A549 (cell line): ENCODE data around the gene SPEM1. TPM values are rescaled to one million over a fixed set of nuclear protein-coding genes. Genes with fewer than 3 reads are reported as not detected.
A peak's percentile ranks its signal among the peaks of the same experiment; 100 is the strongest.

ENCODE experiments used
- ATAC-seq, 2 experiments: fragments of 200-7000 bp in 1 of 2; fragments of >200 bp in 1 of 2; cut with Nextera tagmentation in 1 of 2; cut with Tn5 transposase in 1 of 2; 3 replicates each; pipeline versions ENCODE4 v1.8.0 to v1.9.1; 2018 to 2020; ENCODE audit warnings: mild to moderate bottlenecking in 1 of 2, moderate library complexity in 1 of 2
- CTCF ChIA-PET: fragments of 300-600 bp; sonication (Branson Sonifier 250); formaldehyde crosslinking; extraction: SDS; loops from one replicate; lab custom pipeline; 2021; ENCODE audit warnings: antibody characterized with exemption, inconsistent platforms; lab: Yijun Ruan, JAX
- POLR2A ChIA-PET: fragments of 350-600 bp; formaldehyde crosslinking; extraction: SDS; loops from one replicate; lab custom pipeline; 2021; ENCODE audit warnings: antibody characterized with exemption, inconsistent platforms; lab: Yijun Ruan, JAX
- DNase-seq, 2 experiments: peaks; one replicate each; pipeline versions ENCODE4 v3.0.0 to v3.0.0-alpha.2; 2011 to 2016; ENCODE audit warnings: low read depth in 1 of 2, low spot score in 1 of 2
- FAIRE-seq: peaks from 2 replicates; lab custom pipeline; 2011; peaks lifted over from hg19 to GRCh38; lab: Jason Lieb, UNC
- H3K27ac ChIP-seq, 2 experiments: fragments of >200 bp; sonication (Bioruptor Twin); formaldehyde crosslinking; 3 replicates each; pipeline ENCODE4 v1.5.1; 2016 to 2017
- H3K4me1 ChIP-seq: fragments of >200 bp; sonication (Bioruptor Twin); formaldehyde crosslinking; 3 replicates; pipeline ENCODE4 v1.6.1; 2016
- H3K4me2 ChIP-seq: fragments of >200 bp; sonication (Bioruptor Twin); formaldehyde crosslinking; 3 replicates; pipeline ENCODE4 v1.6.1; 2016
- H3K4me3 ChIP-seq: fragments of >200 bp; sonication (Bioruptor Twin); formaldehyde crosslinking; 3 replicates; pipeline ENCODE4 v1.5.1; 2016
- H3K9me3 ChIP-seq: fragments of >200 bp; sonication (Bioruptor Twin); formaldehyde crosslinking; 3 replicates; pipeline ENCODE4 v1.6.1; 2016
- BHLHE40 ChIP-seq: IDR thresholded peaks from 2 replicates; pipeline ENCODE4 v1.6.1; 2012; ENCODE audit warnings: low read depth, low read length, inconsistent platforms
- CBX8 ChIP-seq: fragments of 200-600 bp; sonication (generic); IDR thresholded peaks from 2 replicates; pipeline ENCODE4 v1.6.1; 2016
- CHD2 ChIP-seq: fragments of 150-350 bp; IDR thresholded peaks from 2 replicates; pipeline ENCODE4 v1.6.1; 2014; ENCODE audit warnings: low read length; ENCODE audit not compliant: partially characterized antibody
- CHD4 ChIP-seq: fragments of 200-600 bp; sonication (generic); IDR thresholded peaks from 2 replicates; pipeline ENCODE4 v1.6.1; 2016; ENCODE audit warnings: antibody characterized with exemption, mild to moderate bottlenecking, borderline replicate concordance
- EHF ChIP-seq: fragments of 250-450 bp; sonication (Bioruptor Pico); IDR thresholded peaks from 2 replicates; pipeline ENCODE4 v1.5.0; 2020; ENCODE audit warnings: mild to moderate bottlenecking
- EHMT2 ChIP-seq: fragments of 200-600 bp; sonication (generic); IDR thresholded peaks from 2 replicates; pipeline ENCODE4 v1.6.1; 2016; ENCODE audit warnings: antibody characterized with exemption, low read depth, mild to moderate bottlenecking, moderate library complexity
- EP300 ChIP-seq, 2 experiments: fragments of >200 bp; sonication (Bioruptor Twin); formaldehyde crosslinking; IDR thresholded peaks; 2 replicates in 1 of 2; 3 replicates in 1 of 2; pipeline ENCODE4 v1.6.1; 2016 to 2017
- ESRRA ChIP-seq: fragments of 150-350 bp; IDR thresholded peaks from 2 replicates; pipeline ENCODE4 v1.6.1; 2014; ENCODE audit warnings: mild to moderate bottlenecking, low read length, borderline replicate concordance
- FOSB ChIP-seq: fragments of 250-450 bp; sonication (Bioruptor Pico); IDR thresholded peaks from 2 replicates; pipeline ENCODE4 v1.5.0; 2020; ENCODE audit warnings: mild to moderate bottlenecking, moderate library complexity
- HEYL ChIP-seq: fragments of 250-450 bp; sonication (Bioruptor Pico); IDR thresholded peaks from 2 replicates; pipeline ENCODE4 v1.8.0; 2021; ENCODE audit warnings: mild to moderate bottlenecking, moderate library complexity
- JUN ChIP-seq, 2 experiments: fragments of >200 bp; sonication (Bioruptor Twin); formaldehyde crosslinking; IDR thresholded peaks; 2 replicates in 1 of 2; 3 replicates in 1 of 2; pipeline ENCODE4 v1.6.1; 2016 to 2017
- KDM1A ChIP-seq: fragments of 200-600 bp; sonication (generic); IDR thresholded peaks from 2 replicates; pipeline ENCODE4 v1.6.1; 2016; ENCODE audit warnings: low read depth, mild to moderate bottlenecking
- KDM5A ChIP-seq: fragments of 200-600 bp; sonication (generic); IDR thresholded peaks from 2 replicates; pipeline ENCODE4 v1.6.1; 2016; ENCODE audit warnings: antibody characterized with exemption, mild to moderate bottlenecking
- MAZ ChIP-seq: fragments of 150-350 bp; IDR thresholded peaks from 2 replicates; pipeline ENCODE4 v1.6.1; 2014; ENCODE audit warnings: antibody characterized with exemption, low read depth, low read length, borderline replicate concordance
- NFE2L2 ChIP-seq: fragments of 150-350 bp; conservative IDR thresholded peaks from 2 replicates; pipeline ENCODE4 v1.6.1; 2014; ENCODE audit warnings: low read length
- NR3C1 ChIP-seq: fragments of >200 bp; sonication (Bioruptor Twin); formaldehyde crosslinking; IDR thresholded peaks from 3 replicates; pipeline ENCODE4 v1.6.1; 2017
- POLR2AphosphoS2 ChIP-seq: conservative IDR thresholded peaks from 2 replicates; pipeline ENCODE4 v1.6.1; 2012; ENCODE audit warnings: low read length, improper control_type of control experiment, inconsistent platforms
- RCOR1 ChIP-seq: fragments of 150-350 bp; IDR thresholded peaks from 2 replicates; pipeline ENCODE4 v1.6.1; 2014; ENCODE audit warnings: antibody characterized with exemption, low read length, low read depth
- RNF2 ChIP-seq: fragments of 200-600 bp; sonication (generic); IDR thresholded peaks from 2 replicates; pipeline ENCODE4 v1.6.1; 2016; ENCODE audit warnings: low read depth, mild to moderate bottlenecking, antibody characterized with exemption, moderate library complexity, borderline replicate concordance
- SMC3 ChIP-seq: fragments of >200 bp; sonication (Bioruptor Twin); formaldehyde crosslinking; IDR thresholded peaks from 3 replicates; pipeline ENCODE4 v1.6.1; 2018; ENCODE audit warnings: inconsistent platforms
- TP53 ChIP-seq: fragments of 250-450 bp; sonication (Bioruptor Pico); IDR thresholded peaks from 2 replicates; pipeline ENCODE4 v1.5.0; 2021; ENCODE audit warnings: mild to moderate bottlenecking, moderate library complexity
- ZNF302 ChIP-seq: fragments of 250-450 bp; sonication (Bioruptor Pico); IDR thresholded peaks from 2 replicates; pipeline ENCODE4 v1.9.0; 2021; ENCODE audit warnings: inconsistent platforms, mild to moderate bottlenecking, moderate library complexity
- WGBS: methylation state at CpG from one replicate; pipeline ENCODE4 v1.1.6; 2017; ENCODE audit errors: missing lambda C conversion rate; 5-methylcytosine and 5-hydroxymethylcytosine counted together
- polyA plus RNA-seq, 4 experiments: library from polyadenylated mRNA; depleted of rRNA in 3 of 4; stranded (reverse); fragments of >200 nt; fragmentation: RNase III in 1 of 4; extraction: RNeasy Plus Mini Kit Qiagen cat#74134 plus additional on column Dnase treatment in 1 of 4; gene quantifications; 2 replicates in 3 of 4; 3 replicates in 1 of 4; pipeline ENCODE4 v1.2.3, GENCODE V29; 2011 to 2017
- TF ChIP-seq, protein P1 (sequence below): fragments of >200 bp; sonication (Bioruptor Twin); formaldehyde crosslinking; IDR thresholded peaks from 3 replicates; pipeline ENCODE4 v1.6.1; 2016
- TF ChIP-seq, protein P2 (sequence below): fragments of 250-450 bp; sonication (Bioruptor Pico); IDR thresholded peaks from 2 replicates; pipeline ENCODE4 v1.5.0; 2020; ENCODE audit warnings: low read depth, mild to moderate bottlenecking, moderate library complexity
- TF ChIP-seq, protein P3 (sequence below): fragments of 200-600 bp; sonication (generic); IDR thresholded peaks from 2 replicates; pipeline ENCODE4 v1.6.1; 2016; ENCODE audit warnings: antibody characterized with exemption, mild to moderate bottlenecking, moderate library complexity
- TF ChIP-seq, protein P4 (sequence below): fragments of 150-350 bp; IDR thresholded peaks from 2 replicates; pipeline ENCODE4 v1.6.1; 2014; ENCODE audit warnings: low read depth, mild to moderate bottlenecking, low read length
- TF ChIP-seq, protein P5 (sequence below): fragments of >200 bp; sonication (Bioruptor Twin); formaldehyde crosslinking; IDR thresholded peaks from 3 replicates; pipeline ENCODE4 v1.5.1; 2016
- TF ChIP-seq, protein P6 (sequence below): IDR thresholded peaks from 2 replicates; pipeline ENCODE4 v1.6.1; 2012; ENCODE audit warnings: low read depth, borderline replicate concordance
- TF ChIP-seq, protein P7 (sequence below): fragments of >200 bp; sonication (Bioruptor Twin); formaldehyde crosslinking; IDR thresholded peaks from 2 replicates; pipeline ENCODE4 v1.6.1; 2016

Gene SPEM1
- polyA plus RNA-seq, 2 of the 4 experiments (the other 2 are of a cell fraction), result 0.09 TPM; not detected in 1

DNA sequence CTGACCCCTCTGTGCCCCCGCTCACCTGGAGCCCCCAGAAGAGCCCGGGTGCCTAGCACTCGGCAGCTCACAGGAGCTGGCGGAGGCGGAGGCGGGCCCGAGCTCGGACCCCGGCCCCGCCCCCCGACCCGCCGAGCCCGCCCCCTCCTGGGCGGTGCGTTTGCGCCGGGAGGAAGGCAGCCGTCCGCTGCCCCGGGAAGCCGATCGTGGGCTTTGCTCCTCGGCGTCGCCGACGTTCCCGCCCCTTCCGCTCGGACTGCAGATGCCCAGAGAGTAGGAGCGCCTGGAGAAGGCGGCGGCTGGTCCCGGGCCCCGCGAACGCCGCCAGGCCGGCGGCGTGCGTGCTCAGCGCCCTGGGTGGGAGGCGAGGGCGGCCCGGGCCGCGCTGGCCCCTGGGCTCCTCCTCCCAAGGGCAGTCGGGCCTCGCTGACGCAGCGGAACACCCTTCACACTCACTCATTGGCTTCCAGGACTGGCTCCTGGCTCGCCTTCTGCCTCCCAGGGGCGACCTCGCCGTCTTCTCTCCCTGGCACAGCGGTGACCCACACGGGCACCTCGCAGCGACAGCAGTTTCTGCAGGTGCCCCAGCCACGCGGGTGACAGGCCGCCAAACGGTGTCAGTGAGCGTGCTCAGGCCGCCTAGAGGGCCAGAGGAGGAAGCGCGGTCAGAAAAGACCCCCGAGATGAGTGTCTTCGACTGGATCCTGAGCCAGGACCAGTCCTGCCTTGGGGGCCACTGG lies 25.5 kb upstream of the SPEM1 start, which contains the start of gene PLSCR3:
Gene PLSCR3 (minus strand): TSS at position 74 of the 740 bp plus-strand sequence. CDS start 415 bp downstream, outside the sequence.
- peak; percentile 72 for FAIRE-seq
- WGBS, result 2% methylated on average over 39 of the region's 71 CpGs
- Histone ChIP-seq H3K9me3 (no peaks in the 10 kb centered on the region), H3K4me3 (peak within 1 kb of the TSS; percentile 71), H3K4me2 (peak within 1 kb of the TSS; percentile 88), H3K27ac (peak within 1 kb of the TSS; percentile 83 to 92), H3K4me1 (peaks cover 10% of the 10 kb centered on the region; the same call in 1 of the 3 replicates)
- ChIA-PET CTCF (interaction anchor here (0.7 to 17.1 kb wide), 7 partner anchors 8 to 166 kb away, joined by 3 to 139 read pairs (median 6); partner anchors contain the start of genes KCTD11, TMEM102, TMEM256 and TMEM95), POLR2A (interaction anchor here (0.6 to 2.9 kb wide), 12 partner anchors 9 to 166 kb away, joined by 3 to 26 read pairs (median 4); partner anchors contain the start of genes KCTD11, NEURL4, POLR2A and TMEM102)
- peak; percentile 90 to 91 for ATAC-seq
- peak; percentile 83 to 91 for DNase-seq
- TF ChIP-seq EHF (CRISPR knock-in tag) (peak; percentile 63; the same call in 1 of the 2 replicates), MAZ (no peak), FOSB (CRISPR knock-in tag) (no peak), NFE2L2 (no peak), EP300 (IDR thresholded peaks at IDR 0.05) (no peak), ZNF302 (no peak), RNF2 (no peak), CHD4 (no peak), JUN (IDR thresholded peaks at IDR 0.05) (peak; percentile 87 to 93; a peak in 4 of 5 replicates), CBX8 (no peak), NR3C1 (no peak), SMC3 (no peak), HEYL (CRISPR knock-in tag) (no peak), TP53 (CRISPR knock-in tag) (0 out of 2 replicates have a peak, but pooled peaks have one; percentile 46), POLR2AphosphoS2 (no peak), RCOR1 (no peak), EHMT2 (no peak), CHD2 (no peak), ESRRA (no peak), BHLHE40 (no peak), KDM5A (no peak), KDM1A (no peak)
- TF ChIP-seq, protein P1, sequence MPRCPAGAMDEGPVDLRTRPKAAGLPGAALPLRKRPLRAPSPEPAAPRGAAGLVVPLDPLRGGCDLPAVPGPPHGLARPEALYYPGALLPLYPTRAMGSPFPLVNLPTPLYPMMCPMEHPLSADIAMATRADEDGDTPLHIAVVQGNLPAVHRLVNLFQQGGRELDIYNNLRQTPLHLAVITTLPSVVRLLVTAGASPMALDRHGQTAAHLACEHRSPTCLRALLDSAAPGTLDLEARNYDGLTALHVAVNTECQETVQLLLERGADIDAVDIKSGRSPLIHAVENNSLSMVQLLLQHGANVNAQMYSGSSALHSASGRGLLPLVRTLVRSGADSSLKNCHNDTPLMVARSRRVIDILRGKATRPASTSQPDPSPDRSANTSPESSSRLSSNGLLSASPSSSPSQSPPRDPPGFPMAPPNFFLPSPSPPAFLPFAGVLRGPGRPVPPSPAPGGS, result peak; percentile 97
- TF ChIP-seq, protein P2, sequence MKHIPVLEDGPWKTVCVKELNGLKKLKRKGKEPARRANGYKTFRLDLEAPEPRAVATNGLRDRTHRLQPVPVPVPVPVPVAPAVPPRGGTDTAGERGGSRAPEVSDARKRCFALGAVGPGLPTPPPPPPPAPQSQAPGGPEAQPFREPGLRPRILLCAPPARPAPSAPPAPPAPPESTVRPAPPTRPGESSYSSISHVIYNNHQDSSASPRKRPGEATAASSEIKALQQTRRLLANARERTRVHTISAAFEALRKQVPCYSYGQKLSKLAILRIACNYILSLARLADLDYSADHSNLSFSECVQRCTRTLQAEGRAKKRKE (CRISPR knock-in tag), result 0 out of 2 replicates have a peak, but pooled peaks have one; percentile 48
- TF ChIP-seq, protein P3, sequence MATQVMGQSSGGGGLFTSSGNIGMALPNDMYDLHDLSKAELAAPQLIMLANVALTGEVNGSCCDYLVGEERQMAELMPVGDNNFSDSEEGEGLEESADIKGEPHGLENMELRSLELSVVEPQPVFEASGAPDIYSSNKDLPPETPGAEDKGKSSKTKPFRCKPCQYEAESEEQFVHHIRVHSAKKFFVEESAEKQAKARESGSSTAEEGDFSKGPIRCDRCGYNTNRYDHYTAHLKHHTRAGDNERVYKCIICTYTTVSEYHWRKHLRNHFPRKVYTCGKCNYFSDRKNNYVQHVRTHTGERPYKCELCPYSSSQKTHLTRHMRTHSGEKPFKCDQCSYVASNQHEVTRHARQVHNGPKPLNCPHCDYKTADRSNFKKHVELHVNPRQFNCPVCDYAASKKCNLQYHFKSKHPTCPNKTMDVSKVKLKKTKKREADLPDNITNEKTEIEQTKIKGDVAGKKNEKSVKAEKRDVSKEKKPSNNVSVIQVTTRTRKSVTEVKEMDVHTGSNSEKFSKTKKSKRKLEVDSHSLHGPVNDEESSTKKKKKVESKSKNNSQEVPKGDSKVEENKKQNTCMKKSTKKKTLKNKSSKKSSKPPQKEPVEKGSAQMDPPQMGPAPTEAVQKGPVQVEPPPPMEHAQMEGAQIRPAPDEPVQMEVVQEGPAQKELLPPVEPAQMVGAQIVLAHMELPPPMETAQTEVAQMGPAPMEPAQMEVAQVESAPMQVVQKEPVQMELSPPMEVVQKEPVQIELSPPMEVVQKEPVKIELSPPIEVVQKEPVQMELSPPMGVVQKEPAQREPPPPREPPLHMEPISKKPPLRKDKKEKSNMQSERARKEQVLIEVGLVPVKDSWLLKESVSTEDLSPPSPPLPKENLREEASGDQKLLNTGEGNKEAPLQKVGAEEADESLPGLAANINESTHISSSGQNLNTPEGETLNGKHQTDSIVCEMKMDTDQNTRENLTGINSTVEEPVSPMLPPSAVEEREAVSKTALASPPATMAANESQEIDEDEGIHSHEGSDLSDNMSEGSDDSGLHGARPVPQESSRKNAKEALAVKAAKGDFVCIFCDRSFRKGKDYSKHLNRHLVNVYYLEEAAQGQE, result no peak
- TF ChIP-seq, protein P4, sequence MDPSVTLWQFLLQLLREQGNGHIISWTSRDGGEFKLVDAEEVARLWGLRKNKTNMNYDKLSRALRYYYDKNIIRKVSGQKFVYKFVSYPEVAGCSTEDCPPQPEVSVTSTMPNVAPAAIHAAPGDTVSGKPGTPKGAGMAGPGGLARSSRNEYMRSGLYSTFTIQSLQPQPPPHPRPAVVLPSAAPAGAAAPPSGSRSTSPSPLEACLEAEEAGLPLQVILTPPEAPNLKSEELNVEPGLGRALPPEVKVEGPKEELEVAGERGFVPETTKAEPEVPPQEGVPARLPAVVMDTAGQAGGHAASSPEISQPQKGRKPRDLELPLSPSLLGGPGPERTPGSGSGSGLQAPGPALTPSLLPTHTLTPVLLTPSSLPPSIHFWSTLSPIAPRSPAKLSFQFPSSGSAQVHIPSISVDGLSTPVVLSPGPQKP, result no peak
- TF ChIP-seq, protein P5, sequence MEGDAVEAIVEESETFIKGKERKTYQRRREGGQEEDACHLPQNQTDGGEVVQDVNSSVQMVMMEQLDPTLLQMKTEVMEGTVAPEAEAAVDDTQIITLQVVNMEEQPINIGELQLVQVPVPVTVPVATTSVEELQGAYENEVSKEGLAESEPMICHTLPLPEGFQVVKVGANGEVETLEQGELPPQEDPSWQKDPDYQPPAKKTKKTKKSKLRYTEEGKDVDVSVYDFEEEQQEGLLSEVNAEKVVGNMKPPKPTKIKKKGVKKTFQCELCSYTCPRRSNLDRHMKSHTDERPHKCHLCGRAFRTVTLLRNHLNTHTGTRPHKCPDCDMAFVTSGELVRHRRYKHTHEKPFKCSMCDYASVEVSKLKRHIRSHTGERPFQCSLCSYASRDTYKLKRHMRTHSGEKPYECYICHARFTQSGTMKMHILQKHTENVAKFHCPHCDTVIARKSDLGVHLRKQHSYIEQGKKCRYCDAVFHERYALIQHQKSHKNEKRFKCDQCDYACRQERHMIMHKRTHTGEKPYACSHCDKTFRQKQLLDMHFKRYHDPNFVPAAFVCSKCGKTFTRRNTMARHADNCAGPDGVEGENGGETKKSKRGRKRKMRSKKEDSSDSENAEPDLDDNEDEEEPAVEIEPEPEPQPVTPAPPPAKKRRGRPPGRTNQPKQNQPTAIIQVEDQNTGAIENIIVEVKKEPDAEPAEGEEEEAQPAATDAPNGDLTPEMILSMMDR, result peak; percentile 28
- TF ChIP-seq, protein P6, sequence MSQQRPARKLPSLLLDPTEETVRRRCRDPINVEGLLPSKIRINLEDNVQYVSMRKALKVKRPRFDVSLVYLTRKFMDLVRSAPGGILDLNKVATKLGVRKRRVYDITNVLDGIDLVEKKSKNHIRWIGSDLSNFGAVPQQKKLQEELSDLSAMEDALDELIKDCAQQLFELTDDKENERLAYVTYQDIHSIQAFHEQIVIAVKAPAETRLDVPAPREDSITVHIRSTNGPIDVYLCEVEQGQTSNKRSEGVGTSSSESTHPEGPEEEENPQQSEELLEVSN, result peak; percentile 85
- TF ChIP-seq, protein P7, sequence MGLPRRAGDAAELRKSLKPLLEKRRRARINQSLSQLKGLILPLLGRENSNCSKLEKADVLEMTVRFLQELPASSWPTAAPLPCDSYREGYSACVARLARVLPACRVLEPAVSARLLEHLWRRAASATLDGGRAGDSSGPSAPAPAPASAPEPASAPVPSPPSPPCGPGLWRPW, result no peak
